ENCODE data around the gene MED23.
"Not testable (repeated sequence)": the region's sequence is repeated elsewhere in the genome, so short reads cannot be mapped to it uniquely, and the experiment has no call there.

MED23 gene

DNA sequence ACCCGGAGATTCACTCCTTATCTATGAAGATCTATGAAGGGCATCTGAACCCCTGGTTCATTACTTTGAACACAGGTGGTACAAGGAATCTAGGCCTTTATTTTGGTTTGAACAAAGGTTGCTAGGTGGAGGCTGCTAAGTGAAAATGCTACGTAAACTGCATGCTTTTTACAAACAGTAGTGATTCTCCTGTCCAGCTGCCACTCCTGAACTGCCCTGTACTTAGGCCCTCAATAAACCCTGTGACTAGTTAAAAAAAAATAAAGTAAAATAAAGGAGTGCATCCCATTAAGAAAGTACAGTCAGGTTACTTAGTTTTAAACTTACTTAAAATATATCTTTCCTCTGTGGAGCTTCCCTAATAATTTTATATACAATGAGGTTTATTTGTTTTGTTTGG, 82.7 kb downstream of the MED23 start:
- H3K9me3 ChIP-seq: no peaks in the 10 kb centered on the region
- TF ChIP-seq, protein P1, sequence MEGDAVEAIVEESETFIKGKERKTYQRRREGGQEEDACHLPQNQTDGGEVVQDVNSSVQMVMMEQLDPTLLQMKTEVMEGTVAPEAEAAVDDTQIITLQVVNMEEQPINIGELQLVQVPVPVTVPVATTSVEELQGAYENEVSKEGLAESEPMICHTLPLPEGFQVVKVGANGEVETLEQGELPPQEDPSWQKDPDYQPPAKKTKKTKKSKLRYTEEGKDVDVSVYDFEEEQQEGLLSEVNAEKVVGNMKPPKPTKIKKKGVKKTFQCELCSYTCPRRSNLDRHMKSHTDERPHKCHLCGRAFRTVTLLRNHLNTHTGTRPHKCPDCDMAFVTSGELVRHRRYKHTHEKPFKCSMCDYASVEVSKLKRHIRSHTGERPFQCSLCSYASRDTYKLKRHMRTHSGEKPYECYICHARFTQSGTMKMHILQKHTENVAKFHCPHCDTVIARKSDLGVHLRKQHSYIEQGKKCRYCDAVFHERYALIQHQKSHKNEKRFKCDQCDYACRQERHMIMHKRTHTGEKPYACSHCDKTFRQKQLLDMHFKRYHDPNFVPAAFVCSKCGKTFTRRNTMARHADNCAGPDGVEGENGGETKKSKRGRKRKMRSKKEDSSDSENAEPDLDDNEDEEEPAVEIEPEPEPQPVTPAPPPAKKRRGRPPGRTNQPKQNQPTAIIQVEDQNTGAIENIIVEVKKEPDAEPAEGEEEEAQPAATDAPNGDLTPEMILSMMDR (IDR thresholded peaks at IDR 0.05): no peak
- no peak overlapping the region for H3K27ac ChIP-seq
- no peak overlapping the region for H3K4me3 ChIP-seq (ENCODE audit: low read depth in 1 of 2, low read length in 1 of 2)
- no peaks in the 10 kb centered on the region for H3K27me3 ChIP-seq
- no peaks in the 10 kb centered on the region for H3K4me1 ChIP-seq (ENCODE audit: control insufficient read depth in 1 of 2, insufficient read depth in 1 of 2, low read depth in 1 of 2, low read length in 1 of 2)
- no peaks in the 10 kb centered on the region for H3K36me3 ChIP-seq

DNA sequence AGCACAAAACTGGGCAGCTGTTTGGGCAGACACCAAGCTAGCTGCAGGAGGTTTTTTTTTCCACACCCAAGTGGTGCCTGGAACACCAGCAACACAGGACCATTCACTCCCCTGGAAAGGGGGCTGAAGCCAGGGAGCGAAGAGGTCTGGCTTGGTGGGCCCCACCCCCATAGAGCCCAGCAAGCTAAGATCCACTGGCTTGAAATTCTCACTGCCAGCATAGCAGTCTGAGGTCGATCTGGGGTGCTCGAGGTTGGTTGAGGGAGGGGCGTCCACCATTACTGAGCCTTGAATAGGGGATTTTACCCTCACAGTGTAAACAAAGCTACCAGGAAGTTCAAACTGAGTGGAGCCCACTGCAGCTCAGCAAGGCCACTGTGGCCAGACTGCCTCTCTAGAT, 89.4 kb downstream of the MED23 start:
- H3K27ac ChIP-seq; H3K27me3 ChIP-seq; H3K4me1 ChIP-seq (ENCODE audit: control insufficient read depth in 1 of 2, insufficient read depth in 1 of 2, low read depth in 1 of 2, low read length in 1 of 2); H3K36me3 ChIP-seq; H3K9me3 ChIP-seq; H3K4me3 ChIP-seq (ENCODE audit: low read depth in 1 of 2, low read length in 1 of 2): not testable (repeated sequence)

DNA sequence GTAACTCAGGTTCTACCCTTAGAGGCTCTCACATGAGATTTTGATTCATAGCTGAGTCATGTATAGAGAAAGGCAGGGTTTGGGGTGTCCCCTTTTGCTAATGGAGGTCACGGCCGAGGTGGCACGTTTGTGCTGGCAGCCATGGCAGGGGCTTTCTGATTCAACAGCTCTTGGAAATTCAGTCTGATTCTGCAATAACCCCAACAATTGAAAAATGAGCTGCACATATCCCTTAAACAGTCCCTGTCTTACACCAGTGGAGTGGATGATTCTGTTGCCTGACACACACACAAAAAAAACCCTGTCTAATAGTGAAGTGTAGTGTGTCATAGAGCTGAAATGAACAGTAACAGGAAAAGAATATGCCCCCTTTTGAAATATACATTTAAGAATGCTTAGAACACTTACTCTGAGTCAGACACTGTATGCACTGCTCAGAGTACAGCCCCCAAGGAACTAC, 95.4 kb downstream of the MED23 start:
- H3K27me3 ChIP-seq: no peaks in the 10 kb centered on the region

DNA sequence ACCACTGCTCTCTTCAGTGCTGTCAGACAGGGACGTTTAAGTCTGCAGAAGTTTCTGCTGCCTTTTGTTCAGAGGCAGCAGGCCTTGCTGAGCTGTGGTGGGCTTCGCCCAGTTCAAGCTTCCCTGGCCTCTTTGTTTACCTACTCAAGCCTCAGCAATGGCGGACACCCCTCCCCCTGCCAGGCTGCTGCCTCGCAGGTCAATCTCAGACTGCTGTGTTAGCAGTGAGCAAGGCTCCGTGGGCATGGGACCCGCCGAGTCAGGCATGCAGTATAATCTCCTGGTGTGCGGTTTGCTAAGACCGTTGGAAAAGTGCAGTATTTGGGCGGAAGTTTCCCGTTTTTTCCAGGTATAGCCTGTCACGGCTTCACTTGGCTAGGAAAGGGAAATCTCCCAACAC, 96.4 kb downstream of the MED23 start:
- H3K27me3 ChIP-seq; H3K4me3 ChIP-seq (ENCODE audit: low read depth in 1 of 2, low read length in 1 of 2); H3K36me3 ChIP-seq; H3K27ac ChIP-seq; H3K4me1 ChIP-seq (ENCODE audit: control insufficient read depth in 1 of 2, insufficient read depth in 1 of 2, low read depth in 1 of 2, low read length in 1 of 2); H3K9me3 ChIP-seq: not testable (repeated sequence)

More for the DNA sequence above, 95.4 kb downstream of the MED23 start:
- Histone ChIP-seq H3K36me3 (no peaks in the 10 kb centered on the region), H3K27ac (no peak overlapping the region), H3K9me3 (no peaks in the 10 kb centered on the region), H3K4me3 (ENCODE audit: low read depth in 1 of 2, low read length in 1 of 2) (no peak overlapping the region), H3K4me1 (ENCODE audit: control insufficient read depth in 1 of 2, insufficient read depth in 1 of 2, low read depth in 1 of 2, low read length in 1 of 2) (no peaks in the 10 kb centered on the region)
- TF ChIP-seq, protein P1 (IDR thresholded peaks at IDR 0.05): no peak

DNA sequence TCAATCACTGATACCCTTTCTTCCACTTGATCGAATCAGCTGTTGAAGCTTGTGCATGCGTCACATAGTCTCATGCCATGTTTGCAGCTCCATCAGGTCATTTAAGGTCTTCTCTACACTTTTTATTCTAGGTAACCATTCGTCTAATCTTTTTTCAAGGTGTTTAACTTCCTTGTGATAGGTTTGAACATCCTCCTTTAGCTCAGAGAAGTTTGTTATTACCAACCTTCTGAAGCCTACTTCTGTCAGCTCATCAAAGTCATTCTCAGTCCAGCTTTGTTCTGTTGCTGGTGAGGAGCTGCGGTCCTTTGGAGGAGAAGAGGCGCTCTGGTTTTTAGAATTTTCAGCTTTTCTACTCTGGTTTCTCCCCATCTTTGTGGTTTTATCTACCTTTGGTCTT, 97.1 kb downstream of the MED23 start:
- H3K4me3 ChIP-seq (ENCODE audit: low read depth in 1 of 2, low read length in 1 of 2); H3K9me3 ChIP-seq; H3K27ac ChIP-seq: not testable (repeated sequence)

DNA sequence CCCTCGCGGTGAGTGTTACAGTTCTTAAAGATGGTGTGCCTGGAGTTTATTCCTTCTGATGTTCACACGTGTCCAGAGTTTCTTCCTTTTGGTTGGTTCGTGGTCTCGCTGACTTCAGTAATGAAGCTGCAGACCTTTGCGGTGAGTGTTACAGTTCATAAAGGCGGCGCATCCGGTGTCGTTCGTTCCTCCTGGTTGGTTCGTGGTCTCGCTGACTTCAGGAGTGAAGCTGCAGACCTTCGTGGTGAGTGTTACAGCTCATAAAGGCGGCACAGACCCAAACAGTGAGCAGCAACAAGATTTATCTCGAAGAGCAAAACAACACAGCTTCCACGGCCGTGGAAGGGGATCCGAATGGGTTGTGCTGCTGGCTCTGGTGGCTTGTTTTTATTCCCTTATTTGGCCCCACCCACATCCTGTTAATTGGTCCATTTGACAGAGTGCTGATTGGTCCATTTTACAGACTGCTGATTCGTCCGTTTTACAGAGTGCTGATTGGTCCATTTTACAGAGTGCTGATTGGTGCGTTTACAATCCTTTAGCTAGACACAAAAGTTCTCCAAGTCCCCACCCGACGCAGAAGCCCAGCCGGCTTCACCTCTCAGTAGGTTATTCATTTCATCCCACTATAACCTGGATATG, 103.2 kb downstream of the MED23 start:
- H3K4me3 ChIP-seq (ENCODE audit: low read depth in 1 of 2, low read length in 1 of 2): no peak overlapping the region
- TF ChIP-seq, protein P1 (IDR thresholded peaks at IDR 0.05): no peak

More for the DNA sequence above, 97.1 kb downstream of the MED23 start:
- H3K27me3 ChIP-seq; H3K4me1 ChIP-seq (ENCODE audit: control insufficient read depth in 1 of 2, insufficient read depth in 1 of 2, low read depth in 1 of 2, low read length in 1 of 2); H3K36me3 ChIP-seq: not testable (repeated sequence)

DNA sequence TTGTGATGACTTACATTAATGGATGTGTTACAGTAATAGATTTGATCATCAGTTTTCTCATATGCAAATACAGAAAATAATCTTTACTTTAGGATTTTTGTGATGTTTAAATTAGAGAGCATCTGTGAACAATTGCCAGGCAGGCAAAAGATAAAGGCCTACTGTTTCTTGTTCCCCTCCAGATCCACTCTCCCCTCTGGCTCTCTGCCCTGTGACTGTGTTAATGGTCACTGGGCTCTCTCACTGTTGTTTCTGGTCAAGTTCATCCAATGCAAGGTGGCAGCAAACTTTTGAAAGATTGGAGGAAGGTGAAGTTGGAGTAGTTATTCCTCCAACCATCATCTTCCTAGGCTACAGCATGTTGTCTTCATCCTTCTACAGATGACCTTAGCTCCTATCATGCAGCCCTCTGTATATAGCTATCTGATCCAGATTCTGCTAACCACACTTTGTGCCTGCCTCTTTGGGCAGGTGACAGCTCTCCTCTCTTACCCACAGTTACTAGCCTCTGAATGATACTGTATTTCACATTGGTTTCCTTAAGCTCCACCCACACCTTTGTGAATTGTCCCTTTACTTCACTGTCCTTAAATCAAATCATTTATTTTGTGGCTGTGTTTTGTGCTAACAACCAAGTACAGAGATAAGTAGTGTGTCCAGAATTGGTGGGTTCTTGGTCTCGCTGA, 103.9 kb downstream of the MED23 start:
- Histone ChIP-seq H3K27me3 (no peaks in the 10 kb centered on the region), H3K4me3 (ENCODE audit: low read depth in 1 of 2, low read length in 1 of 2) (no peak overlapping the region), H3K9me3 (no peaks in the 10 kb centered on the region), H3K27ac (no peak overlapping the region), H3K36me3 (no peaks in the 10 kb centered on the region), H3K4me1 (ENCODE audit: control insufficient read depth in 1 of 2, insufficient read depth in 1 of 2, low read depth in 1 of 2, low read length in 1 of 2) (no peaks in the 10 kb centered on the region)
- TF ChIP-seq, protein P1 (IDR thresholded peaks at IDR 0.05): no peak

More for the DNA sequence above, 103.2 kb downstream of the MED23 start:
- Histone ChIP-seq H3K4me1 (ENCODE audit: control insufficient read depth in 1 of 2, insufficient read depth in 1 of 2, low read depth in 1 of 2, low read length in 1 of 2) (no peaks in the 10 kb centered on the region), H3K27ac (no peak overlapping the region), H3K9me3 (no peaks in the 10 kb centered on the region), H3K27me3 (no peaks in the 10 kb centered on the region), H3K36me3 (no peaks in the 10 kb centered on the region)
